GM19395 (cell line): ENCODE data around the gene GET4.

Source experiments
- ATAC-seq: cut with Tn5 transposase; IDR thresholded peaks from one replicate; pipeline ENCODE4 v1.9.1; 2021; ENCODE audit warnings: mild to moderate bottlenecking, moderate library complexity; ENCODE audit not compliant: unreplicated experiment

Gene GET4

GRCh38 chr7:924541-925231 is 48.3 kb downstream of the GET4 start:
- peak; percentile 51 for ATAC-seq

DNA sequence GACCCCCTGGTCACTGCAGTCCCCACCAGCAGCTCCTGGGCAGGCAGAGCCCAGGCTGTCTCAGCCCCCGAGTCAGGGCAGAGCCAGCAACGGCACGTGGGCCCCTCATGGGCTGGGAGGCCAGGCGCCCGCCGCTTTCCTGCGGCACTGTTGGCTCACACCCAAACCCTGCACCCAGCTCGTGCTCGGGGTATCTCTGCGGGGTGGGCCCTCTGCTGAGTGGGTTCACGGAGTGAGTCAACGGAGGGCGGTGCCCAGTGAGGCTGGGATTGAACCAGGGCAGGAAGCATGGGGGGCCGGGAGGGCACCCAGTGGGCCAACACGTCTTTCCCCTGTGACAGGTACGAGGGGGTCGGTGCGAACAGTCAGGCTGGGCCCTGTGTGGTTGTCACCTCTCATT is 49.2 kb downstream of the GET4 start:
- ATAC-seq, result no peak

DNA sequence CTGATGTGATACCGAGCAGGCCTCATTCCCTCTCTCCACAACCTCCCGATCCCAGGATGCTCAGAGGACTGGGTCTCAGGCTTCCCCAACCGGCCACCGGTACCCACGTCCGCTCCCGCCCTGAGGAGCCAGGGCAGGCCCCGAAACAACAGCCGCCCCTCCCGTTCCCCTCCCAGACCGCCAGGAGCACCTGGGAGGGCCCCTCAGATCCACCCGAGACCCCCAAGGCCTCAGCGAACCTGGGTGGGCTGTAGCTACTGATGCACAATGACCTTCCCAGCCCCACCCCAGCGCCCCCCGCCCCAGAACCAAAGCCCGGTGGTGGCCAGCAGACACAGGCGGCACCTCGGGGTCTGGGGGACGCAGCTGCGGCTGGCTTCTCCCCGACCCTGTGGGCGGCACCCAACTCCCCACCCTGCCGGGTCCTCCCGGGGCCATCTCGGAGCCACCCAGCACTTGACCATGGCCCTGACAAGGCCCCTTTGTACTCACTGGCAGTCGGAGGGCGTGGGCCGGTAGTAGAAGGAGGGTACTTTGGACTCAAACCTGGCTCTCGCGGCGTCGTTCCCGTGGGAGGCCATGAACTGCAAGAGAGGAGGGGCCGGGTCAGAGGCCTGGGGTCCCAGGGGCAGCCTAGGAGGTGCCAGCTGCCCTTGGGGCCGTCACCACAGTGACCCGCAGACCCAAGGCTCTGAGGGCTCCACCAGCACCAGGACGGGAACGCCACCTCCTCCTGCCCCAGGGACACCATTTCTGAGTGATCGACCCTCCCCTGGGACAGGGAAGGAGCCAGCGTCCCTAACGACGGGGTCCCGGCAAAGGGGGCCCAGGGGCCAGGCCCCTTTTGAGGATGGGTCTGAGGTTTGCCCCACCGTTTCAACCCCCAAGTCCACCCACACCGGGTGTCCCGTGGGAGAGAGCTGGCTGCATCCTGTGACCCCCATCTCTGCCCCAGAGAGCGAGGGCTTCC is 50.0 kb downstream of the GET4 start:
- ATAC-seq, result no peak

GRCh38 chr7:927031-927671 is 50.8 kb downstream of the GET4 start:
- ATAC-seq, result no peak

GRCh38 chr7:929311-929711 is 53.0 kb downstream of the GET4 start:
- ATAC-seq, result no peak

- ATAC-seq, result no peak
Observed at GRCh38 chr7:930975-931758, 54.8 kb downstream of the GET4 start.

- ATAC-seq, result no peak
Observed at GRCh38 chr7:931871-932650, 55.7 kb downstream of the GET4 start.

- no peak for ATAC-seq
Observed at GRCh38 chr7:932651-932975, 56.3 kb downstream of the GET4 start.

GRCh38 chr7:934469-935163 is 58.3 kb downstream of the GET4 start:
- ATAC-seq, result no peak

DNA sequence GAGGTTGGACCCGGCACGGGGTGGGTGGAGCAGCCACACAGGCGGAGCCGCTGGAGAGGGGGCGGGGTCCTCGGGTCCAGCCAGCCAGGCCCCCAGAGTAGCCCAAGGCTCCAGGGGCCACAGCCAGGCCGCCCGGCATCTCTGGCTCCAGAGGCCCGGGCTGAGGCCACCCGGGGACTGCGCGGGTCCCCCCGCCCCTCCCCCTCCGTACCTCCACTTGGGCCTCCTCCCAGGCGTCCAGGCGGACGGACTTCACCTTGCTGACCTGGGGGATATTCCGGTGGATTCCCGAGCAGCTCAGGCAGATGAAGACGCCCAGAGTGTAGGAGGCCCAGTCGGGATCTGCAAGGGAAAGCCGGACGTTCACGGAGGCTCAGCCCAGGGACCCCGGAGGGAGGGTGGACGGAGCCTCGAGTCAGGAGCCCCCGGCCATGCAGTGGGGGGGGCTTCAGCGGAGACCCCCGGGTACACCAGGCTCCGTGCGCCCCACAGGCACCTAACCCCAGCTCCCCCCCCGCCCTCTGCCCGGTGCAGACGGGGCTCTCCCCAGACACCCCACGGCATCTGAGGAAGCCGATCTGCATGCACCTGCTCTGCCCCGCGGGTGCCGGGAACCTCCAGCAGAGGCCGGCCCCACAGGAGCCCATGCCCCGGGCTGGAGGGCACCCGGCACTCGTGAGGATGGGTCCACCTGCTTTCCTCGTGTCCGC is 59.0 kb downstream of the GET4 start:
- ATAC-seq, result no peak

GRCh38 chr7:935874-936385 is 59.6 kb downstream of the GET4 start:
- ATAC-seq, result no peak

GRCh38 chr7:936386-937054 is 60.2 kb downstream of the GET4 start:
- peak; percentile 89 for ATAC-seq

GRCh38 chr7:937856-938484 is 61.6 kb downstream of the GET4 start:
- ATAC-seq, result no peak

GRCh38 chr7:938546-939185 is 62.3 kb downstream of the GET4 start:
- ATAC-seq, result no peak

DNA sequence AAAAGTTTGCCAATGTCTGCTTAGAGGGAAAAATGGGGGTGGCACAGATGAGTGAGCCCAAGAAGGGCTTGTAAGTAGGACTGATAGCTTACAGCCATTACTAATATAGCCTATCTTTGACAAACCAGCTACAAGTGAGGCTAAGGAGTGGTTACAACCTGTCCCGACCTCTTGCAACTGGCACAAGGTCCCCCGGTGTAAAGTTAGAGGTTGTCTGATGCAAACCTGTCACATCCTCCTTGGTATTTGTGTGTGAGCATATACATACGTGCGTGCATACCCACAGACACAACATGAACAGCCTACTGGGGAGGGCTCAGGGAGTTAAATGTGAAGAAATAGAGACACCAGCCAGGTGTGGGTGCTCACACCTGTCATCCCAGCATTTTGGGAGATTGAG is 63.5 kb downstream of the GET4 start:
- no peak for ATAC-seq

DNA sequence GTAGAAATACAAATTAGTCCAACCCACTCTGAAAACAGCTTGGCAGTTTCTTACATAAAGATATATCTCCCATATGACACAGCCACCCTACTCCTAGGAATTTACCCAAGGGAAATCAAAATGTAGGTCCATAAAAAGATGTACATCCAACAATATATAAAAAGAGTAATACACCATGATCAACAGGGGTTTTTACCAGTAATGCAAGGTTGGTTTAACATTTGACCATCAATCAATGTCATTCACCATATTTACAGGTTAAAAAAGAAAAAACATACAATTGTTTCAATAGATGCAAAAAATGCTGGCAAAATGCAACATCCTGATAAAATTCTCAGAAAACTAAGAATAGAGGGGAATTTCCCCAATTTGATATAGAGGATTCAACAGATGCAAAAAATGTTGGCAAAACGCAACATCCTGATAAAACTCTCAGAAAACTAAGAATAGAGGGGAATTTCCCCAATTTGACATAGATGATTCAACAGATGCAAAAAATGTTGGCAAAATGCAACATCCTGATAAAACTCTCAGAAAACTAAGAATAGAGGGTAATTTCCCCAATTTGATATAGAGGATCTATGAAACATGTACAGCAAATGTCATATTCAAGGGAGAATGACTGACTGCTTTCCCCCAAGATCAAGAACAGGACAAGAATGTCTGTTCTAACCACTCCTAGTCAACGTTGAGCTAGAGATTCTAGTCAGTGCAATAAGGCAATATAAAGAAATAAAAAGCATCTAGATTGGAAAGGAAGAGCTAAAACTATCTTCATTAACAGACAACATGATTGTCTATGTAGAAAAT is 64.5 kb downstream of the GET4 start:
- ATAC-seq, result no peak
